ENCODE data around the gene MRPS22. TPM values are rescaled to one million over a fixed set of nuclear protein-coding genes. Genes with fewer than 3 reads are reported as not detected.

Gene MRPS22
- total RNA-seq, 1 donor from 2014 or later, result 30.4 TPM

GRCh38 chr3:139326131-139326530 is 17.7 kb upstream of the MRPS22 start:
- H3K27me3 Mint-ChIP-seq (ENCODE audit: unreplicated experiment), result peaks cover 36% of the 10 kb centered on the region
- no peak for TF ChIP-seq CTCF (IDR thresholded peaks at IDR 0.05)
- H3K4me1 Mint-ChIP-seq (ENCODE audit: unreplicated experiment), result no peaks in the 10 kb centered on the region
- H3K36me3 Mint-ChIP-seq (ENCODE audit: unreplicated experiment), result no peaks in the 10 kb centered on the region
- H3K27ac Mint-ChIP-seq (ENCODE audit: unreplicated experiment), result no peak overlapping the region
- no peak overlapping the region for H3K4me3 Mint-ChIP-seq (ENCODE audit: unreplicated experiment)
- H3K9me3 Mint-ChIP-seq (ENCODE audit: unreplicated experiment), result no peaks in the 10 kb centered on the region
- DNase-seq (ENCODE audit: extremely low spot score, unreplicated experiment), result peak; percentile 65

- H3K27me3 Mint-ChIP-seq (ENCODE audit: unreplicated experiment), result peaks cover 32% of the 10 kb centered on the region
- no peak overlapping the region for H3K27ac Mint-ChIP-seq (ENCODE audit: unreplicated experiment)
- H3K36me3 Mint-ChIP-seq (ENCODE audit: unreplicated experiment), result no peaks in the 10 kb centered on the region
- H3K4me3 Mint-ChIP-seq (ENCODE audit: unreplicated experiment), result no peak overlapping the region
- no peaks in the 10 kb centered on the region for H3K9me3 Mint-ChIP-seq (ENCODE audit: unreplicated experiment)
- no peaks in the 10 kb centered on the region for H3K4me1 Mint-ChIP-seq (ENCODE audit: unreplicated experiment)
- TF ChIP-seq CTCF (IDR thresholded peaks at IDR 0.05), result no peak
- DNase-seq (ENCODE audit: extremely low spot score, unreplicated experiment), result peak; percentile 75
Measured at GRCh38 chr3:139326707-139327106, 17.1 kb upstream of the MRPS22 start.

GRCh38 chr3:139327231-139327630 is 16.6 kb upstream of the MRPS22 start:
- H3K36me3 Mint-ChIP-seq (ENCODE audit: unreplicated experiment), result no peaks in the 10 kb centered on the region
- H3K4me1 Mint-ChIP-seq (ENCODE audit: unreplicated experiment), result no peaks in the 10 kb centered on the region
- peak; percentile 7 for DNase-seq (ENCODE audit: extremely low spot score, unreplicated experiment)
- H3K27ac Mint-ChIP-seq (ENCODE audit: unreplicated experiment), result no peak overlapping the region
- TF ChIP-seq CTCF (IDR thresholded peaks at IDR 0.05), result no peak
- no peak overlapping the region for H3K4me3 Mint-ChIP-seq (ENCODE audit: unreplicated experiment)
- H3K9me3 Mint-ChIP-seq (ENCODE audit: unreplicated experiment), result no peaks in the 10 kb centered on the region
- peaks cover 35% of the 10 kb centered on the region for H3K27me3 Mint-ChIP-seq (ENCODE audit: unreplicated experiment)

- peak; percentile 76 for DNase-seq (ENCODE audit: extremely low spot score, unreplicated experiment)
- H3K27ac Mint-ChIP-seq (ENCODE audit: unreplicated experiment), result no peak overlapping the region
- H3K4me3 Mint-ChIP-seq (ENCODE audit: unreplicated experiment), result no peak overlapping the region
- H3K9me3 Mint-ChIP-seq (ENCODE audit: unreplicated experiment), result no peaks in the 10 kb centered on the region
- no peaks in the 10 kb centered on the region for H3K4me1 Mint-ChIP-seq (ENCODE audit: unreplicated experiment)
- peaks cover 38% of the 10 kb centered on the region for H3K27me3 Mint-ChIP-seq (ENCODE audit: unreplicated experiment)
- no peaks in the 10 kb centered on the region for H3K36me3 Mint-ChIP-seq (ENCODE audit: unreplicated experiment)
- no peak for TF ChIP-seq CTCF (IDR thresholded peaks at IDR 0.05)
Measured at GRCh38 chr3:139327861-139328260, 16.0 kb upstream of the MRPS22 start.

GRCh38 chr3:139328356-139328755 is 15.5 kb upstream of the MRPS22 start:
- no peak for TF ChIP-seq CTCF (IDR thresholded peaks at IDR 0.05)
- H3K4me3 Mint-ChIP-seq (ENCODE audit: unreplicated experiment), result no peak overlapping the region
- H3K27ac Mint-ChIP-seq (ENCODE audit: unreplicated experiment), result no peak overlapping the region
- H3K36me3 Mint-ChIP-seq (ENCODE audit: unreplicated experiment), result no peaks in the 10 kb centered on the region
- H3K27me3 Mint-ChIP-seq (ENCODE audit: unreplicated experiment), result peaks cover 41% of the 10 kb centered on the region
- peak; percentile 57 for DNase-seq (ENCODE audit: extremely low spot score, unreplicated experiment)
- H3K9me3 Mint-ChIP-seq (ENCODE audit: unreplicated experiment), result no peaks in the 10 kb centered on the region
- H3K4me1 Mint-ChIP-seq (ENCODE audit: unreplicated experiment), result no peaks in the 10 kb centered on the region

All from osteocyte (in vitro differentiated cells).